ENCODE measurements around the gene TSPYL6. TPM values are rescaled to one million over a fixed set of nuclear protein-coding genes. Genes with fewer than 3 reads are reported as not detected.

Gene TSPYL6
- total RNA-seq, 1 donor from 2014 or later: not detected

DNA sequence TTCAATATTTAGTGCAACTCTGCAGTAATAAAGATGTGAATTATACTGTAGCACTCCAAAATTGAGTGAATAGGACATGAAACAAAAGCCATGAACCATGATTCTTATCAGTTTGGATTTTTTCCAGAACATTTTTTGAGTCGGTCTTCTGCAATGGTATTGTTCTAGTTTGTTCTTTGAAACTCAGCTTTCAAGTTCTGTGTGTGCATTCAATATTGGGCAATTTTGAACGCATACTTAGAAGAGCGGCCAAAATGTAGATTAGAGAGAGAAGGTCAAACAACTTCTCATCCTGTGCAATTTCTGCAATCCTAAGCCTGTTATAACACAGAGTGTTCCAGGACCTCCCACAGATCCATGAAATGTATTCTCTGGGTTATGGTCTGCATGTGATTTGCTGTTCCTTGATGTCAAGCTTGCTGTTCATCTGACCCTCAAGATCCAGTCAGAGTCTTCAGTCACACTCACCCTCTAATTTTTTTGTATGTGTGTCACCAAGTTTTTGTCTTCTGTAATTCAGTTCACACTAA lies 48.3 kb downstream of the TSPYL6 start:
- H3K27ac Mint-ChIP-seq (ENCODE audit: unreplicated experiment): peak overlapping the region; percentile 41
- Histone ChIP-seq H3K9me3 (ENCODE audit: insufficient read depth, low read depth, low read length) (no peaks in the 10 kb centered on the region), H2AFZ (ENCODE audit: low read depth, low read length) (no peak overlapping the region), H3K27ac (ENCODE audit: low read depth, low read length) (peak overlapping the region; percentile 51), H4K20me1 (ENCODE audit: insufficient read depth, low read length) (no peaks in the 10 kb centered on the region), H3K4me3 (ENCODE audit: insufficient read depth, low read depth, low read length) (no peak overlapping the region), H3K79me2 (ENCODE audit: insufficient read depth, low read length) (no peaks in the 10 kb centered on the region), H3K9ac (ENCODE audit: low read length) (peak overlapping the region; percentile 30), H3K36me3 (ENCODE audit: insufficient read depth, low read length) (no peaks in the 10 kb centered on the region), H3K4me2 (ENCODE audit: low read length) (peak overlapping the region; percentile 58), H3K27me3 (ENCODE audit: insufficient read depth, low read length) (no peaks in the 10 kb centered on the region), H3K4me1 (ENCODE audit: insufficient read depth, low read length) (peaks cover 28% of the 10 kb centered on the region)
- no peaks in the 10 kb centered on the region for H3K36me3 Mint-ChIP-seq (ENCODE audit: low read depth, unreplicated experiment)
- FAIRE-seq: peak; percentile 5
- peaks cover 32% of the 10 kb centered on the region for H3K4me1 Mint-ChIP-seq (ENCODE audit: low read depth, unreplicated experiment)
- peak; percentile 41 for DNase-seq (ENCODE audit: low read depth)
- no peaks in the 10 kb centered on the region for H3K9me3 Mint-ChIP-seq (ENCODE audit: unreplicated experiment)
- TF ChIP-seq, protein P1, sequence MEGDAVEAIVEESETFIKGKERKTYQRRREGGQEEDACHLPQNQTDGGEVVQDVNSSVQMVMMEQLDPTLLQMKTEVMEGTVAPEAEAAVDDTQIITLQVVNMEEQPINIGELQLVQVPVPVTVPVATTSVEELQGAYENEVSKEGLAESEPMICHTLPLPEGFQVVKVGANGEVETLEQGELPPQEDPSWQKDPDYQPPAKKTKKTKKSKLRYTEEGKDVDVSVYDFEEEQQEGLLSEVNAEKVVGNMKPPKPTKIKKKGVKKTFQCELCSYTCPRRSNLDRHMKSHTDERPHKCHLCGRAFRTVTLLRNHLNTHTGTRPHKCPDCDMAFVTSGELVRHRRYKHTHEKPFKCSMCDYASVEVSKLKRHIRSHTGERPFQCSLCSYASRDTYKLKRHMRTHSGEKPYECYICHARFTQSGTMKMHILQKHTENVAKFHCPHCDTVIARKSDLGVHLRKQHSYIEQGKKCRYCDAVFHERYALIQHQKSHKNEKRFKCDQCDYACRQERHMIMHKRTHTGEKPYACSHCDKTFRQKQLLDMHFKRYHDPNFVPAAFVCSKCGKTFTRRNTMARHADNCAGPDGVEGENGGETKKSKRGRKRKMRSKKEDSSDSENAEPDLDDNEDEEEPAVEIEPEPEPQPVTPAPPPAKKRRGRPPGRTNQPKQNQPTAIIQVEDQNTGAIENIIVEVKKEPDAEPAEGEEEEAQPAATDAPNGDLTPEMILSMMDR (IDR thresholded peaks at IDR 0.05; ENCODE audit: insufficient read depth, low read depth, low read length): no peak
- TF ChIP-seq EZH2 (IDR thresholded peaks at IDR 0.05; ENCODE audit: insufficient read depth, low read length): no peak
- no peaks in the 10 kb centered on the region for H3K27me3 Mint-ChIP-seq (ENCODE audit: low read depth, unreplicated experiment)
- H3K4me3 Mint-ChIP-seq (ENCODE audit: unreplicated experiment): no peak overlapping the region

DNA sequence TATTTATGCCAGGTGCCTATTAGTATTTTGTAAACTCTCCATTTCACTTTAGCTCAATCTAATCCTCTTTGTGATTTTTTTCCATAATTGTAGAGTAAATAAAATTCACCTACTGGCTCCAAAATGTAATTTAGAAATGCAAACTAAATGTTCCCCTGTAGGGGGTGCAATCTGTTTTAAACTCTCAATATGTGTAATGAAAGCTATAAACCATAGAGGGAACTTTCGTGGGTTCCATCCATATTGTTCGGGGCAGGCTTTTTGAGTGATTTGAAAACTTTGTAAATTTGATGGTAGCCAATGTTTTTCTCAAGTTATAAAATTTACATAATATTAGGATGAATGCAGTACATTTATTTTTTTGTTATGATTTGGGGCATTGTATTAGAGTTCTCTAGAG lies 49.4 kb downstream of the TSPYL6 start:
- H3K36me3 Mint-ChIP-seq (ENCODE audit: low read depth, unreplicated experiment): no peaks in the 10 kb centered on the region
- no peaks in the 10 kb centered on the region for H3K27me3 Mint-ChIP-seq (ENCODE audit: low read depth, unreplicated experiment)
- no peak overlapping the region for H3K9ac ChIP-seq (ENCODE audit: low read length)
- no peak overlapping the region for H3K4me3 ChIP-seq (ENCODE audit: insufficient read depth, low read depth, low read length)
- no peaks in the 10 kb centered on the region for H3K9me3 Mint-ChIP-seq (ENCODE audit: unreplicated experiment)
- no peaks in the 10 kb centered on the region for H3K79me2 ChIP-seq (ENCODE audit: insufficient read depth, low read length)
- FAIRE-seq (no peak), DNase-seq (ENCODE audit: low read depth) (no peak)
- TF ChIP-seq, protein P1 (IDR thresholded peaks at IDR 0.05; ENCODE audit: insufficient read depth, low read depth, low read length): peak; percentile 53
- no peak for TF ChIP-seq EZH2 (IDR thresholded peaks at IDR 0.05; ENCODE audit: insufficient read depth, low read length)
- H2AFZ ChIP-seq (ENCODE audit: low read depth, low read length): no peak overlapping the region
- H3K27ac ChIP-seq (ENCODE audit: low read depth, low read length): no peak overlapping the region
- peaks cover 22% of the 10 kb centered on the region for H3K4me1 ChIP-seq (ENCODE audit: insufficient read depth, low read length)
- no peak overlapping the region for H3K27ac Mint-ChIP-seq (ENCODE audit: unreplicated experiment)
- H3K4me3 Mint-ChIP-seq (ENCODE audit: unreplicated experiment): no peak overlapping the region
- no peaks in the 10 kb centered on the region for H3K9me3 ChIP-seq (ENCODE audit: insufficient read depth, low read depth, low read length)
- peaks cover 23% of the 10 kb centered on the region for H3K4me1 Mint-ChIP-seq (ENCODE audit: low read depth, unreplicated experiment)
- no peaks in the 10 kb centered on the region for H4K20me1 ChIP-seq (ENCODE audit: insufficient read depth, low read length)
- no peaks in the 10 kb centered on the region for H3K27me3 ChIP-seq (ENCODE audit: insufficient read depth, low read length)
- no peaks in the 10 kb centered on the region for H3K36me3 ChIP-seq (ENCODE audit: insufficient read depth, low read length)
- no peak overlapping the region for H3K4me2 ChIP-seq (ENCODE audit: low read length)

DNA sequence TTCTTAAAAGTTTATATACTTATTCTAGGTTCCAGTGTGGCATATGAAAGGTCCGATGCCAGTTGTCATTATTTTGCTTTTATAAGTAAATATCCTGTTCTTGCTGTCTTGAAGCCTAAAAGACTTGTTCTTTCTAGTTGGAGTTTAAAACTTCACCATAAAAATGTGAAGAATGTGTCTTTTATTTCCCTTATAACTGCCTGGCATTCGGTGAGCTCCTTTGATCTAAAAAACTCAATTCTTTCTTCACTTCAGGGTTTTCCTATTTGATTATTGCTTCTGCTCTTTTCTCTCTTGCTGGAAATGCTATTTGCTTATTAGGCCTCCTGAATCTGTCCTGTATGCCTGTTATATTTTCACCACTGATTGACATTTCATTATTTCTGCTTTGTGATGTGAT lies 51.6 kb downstream of the TSPYL6 start:
- Histone ChIP-seq H3K27me3 (ENCODE audit: insufficient read depth, low read length) (no peaks in the 10 kb centered on the region), H3K4me2 (ENCODE audit: low read length) (no peak overlapping the region), H4K20me1 (ENCODE audit: insufficient read depth, low read length) (no peaks in the 10 kb centered on the region), H3K9me3 (ENCODE audit: insufficient read depth, low read depth, low read length) (no peaks in the 10 kb centered on the region), H3K36me3 (ENCODE audit: insufficient read depth, low read length) (no peaks in the 10 kb centered on the region), H3K4me3 (ENCODE audit: insufficient read depth, low read depth, low read length) (no peak overlapping the region), H3K79me2 (ENCODE audit: insufficient read depth, low read length) (no peaks in the 10 kb centered on the region), H3K27ac (ENCODE audit: low read depth, low read length) (no peak overlapping the region), H2AFZ (ENCODE audit: low read depth, low read length) (no peak overlapping the region), H3K4me1 (ENCODE audit: insufficient read depth, low read length) (peaks cover 21% of the 10 kb centered on the region), H3K9ac (ENCODE audit: low read length) (no peak overlapping the region)
- H3K4me1 Mint-ChIP-seq (ENCODE audit: low read depth, unreplicated experiment): peaks cover 22% of the 10 kb centered on the region
- H3K27ac Mint-ChIP-seq (ENCODE audit: unreplicated experiment): no peak overlapping the region
- no peaks in the 10 kb centered on the region for H3K36me3 Mint-ChIP-seq (ENCODE audit: low read depth, unreplicated experiment)
- no peak overlapping the region for H3K4me3 Mint-ChIP-seq (ENCODE audit: unreplicated experiment)
- DNase-seq (ENCODE audit: low read depth) (no peak), FAIRE-seq (no peak)
- no peaks in the 10 kb centered on the region for H3K27me3 Mint-ChIP-seq (ENCODE audit: low read depth, unreplicated experiment)
- H3K9me3 Mint-ChIP-seq (ENCODE audit: unreplicated experiment): no peaks in the 10 kb centered on the region
- TF ChIP-seq EZH2 (IDR thresholded peaks at IDR 0.05; ENCODE audit: insufficient read depth, low read length): no peak
- TF ChIP-seq, protein P1 (IDR thresholded peaks at IDR 0.05; ENCODE audit: insufficient read depth, low read depth, low read length): no peak
